HG02970 (cell line): ENCODE data around the gene ZNF672.

ENCODE experiments used
- ATAC-seq: cut with Tn5 transposase; IDR thresholded peaks from one replicate; pipeline ENCODE4 v1.9.1; 2021; ENCODE audit warnings: mild to moderate bottlenecking, moderate library complexity, moderate number of reproducible peaks; ENCODE audit not compliant: unreplicated experiment, low FRiP score

ZNF672 gene

GRCh38 chr1:248852481-248853405, 14.7 kb downstream of the ZNF672 start:
- no peak for ATAC-seq

GRCh38 chr1:248853663-248854375, 15.8 kb downstream of the ZNF672 start:
- no peak for ATAC-seq

GRCh38 chr1:248855580-248855979, 17.6 kb downstream of the ZNF672 start:
- no peak for ATAC-seq

- no peak for ATAC-seq
These were observed 18.2 kb downstream of the ZNF672 start for GRCh38 chr1:248856176-248856575.

- ATAC-seq: no peak
These were observed 19.2 kb downstream of the ZNF672 start for GRCh38 chr1:248857201-248857600.

- ATAC-seq: no peak
These were observed 19.7 kb downstream of the ZNF672 start for GRCh38 chr1:248857749-248858095.

GRCh38 chr1:248858096-248858890, 20.3 kb downstream of the ZNF672 start:
- ATAC-seq: peak; percentile 30

- peak; percentile 91 for ATAC-seq
These were observed 21.2 kb downstream of the ZNF672 start, which contains the start of gene ZNF692 for GRCh38 chr1:248858891-248859889. ZNF692 (minus strand) TSS chr1:248859085; CDS start chr1:248858309, 776 bp downstream.

GRCh38 chr1:248860007-248860406, 22.0 kb downstream of the ZNF672 start:
- ATAC-seq: no peak

GRCh38 chr1:248861616-248862015, 23.6 kb downstream of the ZNF672 start:
- ATAC-seq: no peak

- no peak for ATAC-seq
These were observed 24.6 kb downstream of the ZNF672 start for GRCh38 chr1:248862695-248862997.

GRCh38 chr1:248862998-248863881, 25.2 kb downstream of the ZNF672 start:
- peak; percentile 32 for ATAC-seq

GRCh38 chr1:248871837-248872401, 33.9 kb downstream of the ZNF672 start:
- ATAC-seq: no peak

- peak; percentile 18 for ATAC-seq
These were observed 34.9 kb downstream of the ZNF672 start for GRCh38 chr1:248872752-248873408.

GRCh38 chr1:248873409-248873992, 35.5 kb downstream of the ZNF672 start:
- ATAC-seq: peak; percentile 89

GRCh38 chr1:248873993-248874533, 36.0 kb downstream of the ZNF672 start:
- peak; percentile 54 for ATAC-seq

- ATAC-seq: no peak
These were observed 43.2 kb downstream of the ZNF672 start for GRCh38 chr1:248881261-248881660.
